T-helper 1 cell (primary cell): ENCODE measurements around the gene ERAL1.

ENCODE experiments used
- DNase-seq, 5 donors: peaks; one replicate each; pipeline ENCODE4 v3.0.0-alpha.2; 2012 to 2020

Gene ERAL1

GRCh38 chr17:28879886-28880571 is 25.2 kb downstream of the ERAL1 start:
- no peak for DNase-seq

- no peak for DNase-seq
Measured at GRCh38 chr17:28880572-28880945, 25.7 kb downstream of the ERAL1 start.

GRCh38 chr17:28881533-28882056 is 26.8 kb downstream of the ERAL1 start:
- DNase-seq, result no peak

- DNase-seq, result no peak
Measured at GRCh38 chr17:28882154-28882895, 27.5 kb downstream of the ERAL1 start.

GRCh38 chr17:28883967-28884702 is 29.3 kb downstream of the ERAL1 start:
- DNase-seq, result no peak

GRCh38 chr17:28885363-28885762 is 30.5 kb downstream of the ERAL1 start:
- DNase-seq, result no peak

- DNase-seq, result no peak
Measured at GRCh38 chr17:28885951-28886350, 31.1 kb downstream of the ERAL1 start.

- DNase-seq, result no peak
Measured at GRCh38 chr17:28887871-28888471, 33.2 kb downstream of the ERAL1 start.

- no peak for DNase-seq
Measured at GRCh38 chr17:28888832-28889231, 34.0 kb downstream of the ERAL1 start.

- DNase-seq, result no peak
Measured at GRCh38 chr17:28889996-28890395, 35.2 kb downstream of the ERAL1 start.

- DNase-seq, result no peak
Measured at GRCh38 chr17:28891201-28891600, 36.4 kb downstream of the ERAL1 start.

GRCh38 chr17:28892024-28892423 is 37.2 kb downstream of the ERAL1 start:
- no peak for DNase-seq

GRCh38 chr17:28893248-28894183 is 38.7 kb downstream of the ERAL1 start:
- DNase-seq, result peak in 1 of 5 donors; percentile 58

- DNase-seq, result no peak
Measured at GRCh38 chr17:28895794-28896447, 41.1 kb downstream of the ERAL1 start.

GRCh38 chr17:28896491-28896883 is 41.7 kb downstream of the ERAL1 start:
- DNase-seq, result no peak

- peak; percentile 43 to 65 (median 55) for DNase-seq
Measured at GRCh38 chr17:28896884-28897768, 42.3 kb downstream of the ERAL1 start, which contains the start of gene FLOT2. FLOT2 (minus strand) TSS chr17:28897733; CDS start chr17:28897574, 159 bp downstream.

- DNase-seq, result peak in 2 of 5 donors; percentile 34 to 46
Measured at GRCh38 chr17:28897769-28898526, 43.1 kb downstream of the ERAL1 start.

GRCh38 chr17:28898527-28898955 is 43.7 kb downstream of the ERAL1 start:
- DNase-seq, result no peak

GRCh38 chr17:28899212-28899815 is 44.5 kb downstream of the ERAL1 start:
- DNase-seq, result no peak
